ENCODE results near the gene SCG5.

SCG5 gene

GRCh38 chr15:32683906-32684584 lies 42.5 kb downstream of the SCG5 start:
- peaks cover 14% of the 10 kb centered on the region for H3K4me1 Mint-ChIP-seq
- H3K4me3 Mint-ChIP-seq = no peak overlapping the region
- no peak for TF ChIP-seq CTCF (IDR thresholded peaks at IDR 0.05)
- H3K9me3 Mint-ChIP-seq = peaks cover 10% of the 10 kb centered on the region
- H3K27ac Mint-ChIP-seq = peak overlapping the region; percentile 7
- H3K27me3 Mint-ChIP-seq (ENCODE audit: low read depth, poor library complexity) = peaks cover 3% of the 10 kb centered on the region
- H3K36me3 Mint-ChIP-seq (ENCODE audit: low read depth) = peaks cover 60% of the 10 kb centered on the region
- DNase-seq = no peak

GRCh38 chr15:32685576-32685975 lies 44.1 kb downstream of the SCG5 start:
- Mint-ChIP-seq H3K4me3 (no peak overlapping the region), H3K4me1 (peaks cover 19% of the 10 kb centered on the region), H3K27ac (no peak overlapping the region), H3K36me3 (ENCODE audit: low read depth) (peaks cover 65% of the 10 kb centered on the region), H3K9me3 (peaks cover 10% of the 10 kb centered on the region), H3K27me3 (ENCODE audit: low read depth, poor library complexity) (peaks cover 3% of the 10 kb centered on the region)
- DNase-seq = no peak
- TF ChIP-seq CTCF (IDR thresholded peaks at IDR 0.05) = no peak

- Mint-ChIP-seq H3K27me3 (ENCODE audit: low read depth, poor library complexity) (no peaks in the 10 kb centered on the region), H3K4me3 (no peak overlapping the region), H3K27ac (no peak overlapping the region), H3K36me3 (ENCODE audit: low read depth) (peaks cover 72% of the 10 kb centered on the region), H3K9me3 (peaks cover 10% of the 10 kb centered on the region), H3K4me1 (peaks cover 32% of the 10 kb centered on the region)
- no peak for DNase-seq
- no peak for TF ChIP-seq CTCF (IDR thresholded peaks at IDR 0.05)
These were observed 46.0 kb downstream of the SCG5 start for GRCh38 chr15:32687556-32687955.

GRCh38 chr15:32688151-32688639 lies 46.7 kb downstream of the SCG5 start:
- peaks cover 10% of the 10 kb centered on the region for H3K9me3 Mint-ChIP-seq
- H3K4me1 Mint-ChIP-seq = peaks cover 32% of the 10 kb centered on the region
- H3K4me3 Mint-ChIP-seq = no peak overlapping the region
- H3K36me3 Mint-ChIP-seq (ENCODE audit: low read depth) = peaks cover 79% of the 10 kb centered on the region
- H3K27me3 Mint-ChIP-seq (ENCODE audit: low read depth, poor library complexity) = no peaks in the 10 kb centered on the region
- no peak overlapping the region for H3K27ac Mint-ChIP-seq
- no peak for DNase-seq
- TF ChIP-seq CTCF (IDR thresholded peaks at IDR 0.05) = no peak

- Mint-ChIP-seq H3K27me3 (ENCODE audit: low read depth, poor library complexity) (no peaks in the 10 kb centered on the region), H3K4me3 (no peak overlapping the region), H3K9me3 (peaks cover 17% of the 10 kb centered on the region), H3K27ac (no peak overlapping the region), H3K4me1 (peaks cover 18% of the 10 kb centered on the region), H3K36me3 (ENCODE audit: low read depth) (peaks cover 64% of the 10 kb centered on the region)
- DNase-seq = no peak
- TF ChIP-seq CTCF (IDR thresholded peaks at IDR 0.05) = no peak
These were observed 49.6 kb downstream of the SCG5 start for GRCh38 chr15:32690941-32691688.
